Lung (tissue), 12 donors: ENCODE measurements around the gene YARS1. TPM values are rescaled to one million over a fixed set of nuclear protein-coding genes. Genes with fewer than 3 reads are reported as not detected.

Source experiments
- ATAC-seq: fragments of 200-7000 bp; cut with Tn5 transposase; one replicate; pipeline ENCODE4 v1.9.1; 2020; ENCODE audit warnings: moderate number of reproducible peaks; ENCODE audit not compliant: insufficient read depth, low FRiP score
- DNase-seq, 3 donors: peaks; one replicate each; pipeline ENCODE4 v3.0.0-alpha.2; 2013 to 2017
- H3K27ac ChIP-seq, 2 donors: one replicate each; pipeline ENCODE4 v1.5.1; 2013; ENCODE audit warnings: mild to moderate bottlenecking in 2 of 2, moderate library complexity in 2 of 2, control low read depth in 1 of 2, inconsistent platforms in 1 of 2, low read depth in 1 of 2, low read length in 1 of 2
- H3K27me3 ChIP-seq, 3 donors: one replicate each; pipeline ENCODE4 v1.5.1; 2013; ENCODE audit warnings: low read length in 2 of 3; ENCODE audit not compliant: control insufficient read depth in 3 of 3, insufficient read depth in 3 of 3
- H3K36me3 ChIP-seq, 4 donors: one replicate each; pipeline ENCODE4 v1.5.1; 2013; ENCODE audit warnings: low read length in 4 of 4, mild to moderate bottlenecking in 1 of 4, moderate library complexity in 1 of 4; ENCODE audit not compliant: control insufficient read depth in 4 of 4, insufficient read depth in 4 of 4
- H3K4me1 ChIP-seq, 5 donors: one replicate each; pipeline ENCODE4 v1.5.1; 2013; ENCODE audit warnings: low read length in 5 of 5, mild to moderate bottlenecking in 2 of 5, moderate library complexity in 1 of 5; ENCODE audit not compliant: control insufficient read depth in 5 of 5, insufficient read depth in 5 of 5
- H3K4me3 ChIP-seq: one replicate; pipeline ENCODE4 v1.5.1; 2013; ENCODE audit warnings: mild to moderate bottlenecking, control low read depth, moderate library complexity
- H3K9ac ChIP-seq, 2 donors: one replicate each; pipeline ENCODE4 v1.5.1; 2013; ENCODE audit warnings: low read length in 2 of 2, control low read depth in 1 of 2; ENCODE audit not compliant: insufficient read depth in 1 of 2
- H3K9me3 ChIP-seq, 4 donors: one replicate each; pipeline ENCODE4 v1.5.1; 2013; ENCODE audit warnings: low read length in 3 of 4, mild to moderate bottlenecking in 1 of 4, moderate library complexity in 1 of 4; ENCODE audit not compliant: control insufficient read depth in 4 of 4, insufficient read depth in 3 of 4
- WGBS, 2 donors: extraction: QIAGEN DNeasy Blood & Tissue Kit; methylation state at CpG; one replicate each; pipeline ENCODE4 v1.1.7; 2013; 5-methylcytosine and 5-hydroxymethylcytosine counted together
- polyA plus RNA-seq, 2 donors: library from polyadenylated mRNA; stranded (reverse); fragments of 200-250 nt; gene quantifications; one replicate each; pipeline ENCODE4 v1.2.1, GENCODE V29; 2013
- total RNA-seq, 2 donors: library from RNA; depleted of rRNA in 1 of 2; stranded (reverse); fragments of >200 nt in 1 of 2; gene quantifications; one replicate each; pipeline ENCODE4 v1.2.1, GENCODE V29; 2014 to 2021
- TF ChIP-seq, protein P1 (sequence below): IDR thresholded peaks from 2 replicates; pipeline ENCODE4 v1.5.1; 2012; ENCODE audit warnings: mild to moderate bottlenecking; ENCODE audit errors: control extremely low read depth, extremely low read depth
- donor health status: control.
- donor health status: control.
- donor health status: Bipolar disorder and iron deficiency.
- donor health status: healthy.
- donor health status: DM: yes; HTN: yes; CAD: no.

Gene YARS1
- total and polyA plus RNA-seq, 4 donors, result 61.2 to 151 (median 77.8) TPM

DNA sequence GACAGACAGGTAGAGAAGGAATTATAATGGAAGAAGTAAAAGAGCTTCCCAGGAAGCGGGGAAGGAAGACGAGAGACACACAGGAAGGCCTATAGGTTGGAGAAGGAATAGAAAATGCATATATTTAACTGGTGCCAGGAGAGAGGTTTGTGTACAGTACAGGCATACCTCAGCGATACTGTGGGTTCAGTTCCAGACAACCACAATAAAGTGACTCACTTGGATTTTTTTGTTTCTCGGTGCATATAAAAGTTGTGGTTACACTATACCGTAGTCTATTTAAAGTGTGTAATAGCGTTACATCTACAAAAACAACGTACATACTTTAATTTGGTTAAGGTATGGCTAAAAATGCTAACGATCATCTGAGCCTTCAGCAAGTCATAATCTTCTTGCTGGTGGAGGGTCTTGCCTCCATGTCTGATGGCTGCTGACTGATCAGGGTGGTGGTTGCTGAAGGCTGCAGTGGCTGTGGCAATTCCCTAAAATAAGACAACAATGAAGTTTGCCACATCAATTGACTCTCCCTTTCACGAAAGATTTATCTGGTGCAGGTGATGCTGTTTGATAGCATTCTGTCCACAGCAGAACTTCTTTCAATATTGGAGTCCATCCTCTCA, 16.0 kb downstream of the YARS1 start:
- ATAC-seq, result no peak
- H3K36me3 ChIP-seq, result peaks cover 7 to 27% (median 21%) of the 10 kb centered on the region in 4 donors

DNA sequence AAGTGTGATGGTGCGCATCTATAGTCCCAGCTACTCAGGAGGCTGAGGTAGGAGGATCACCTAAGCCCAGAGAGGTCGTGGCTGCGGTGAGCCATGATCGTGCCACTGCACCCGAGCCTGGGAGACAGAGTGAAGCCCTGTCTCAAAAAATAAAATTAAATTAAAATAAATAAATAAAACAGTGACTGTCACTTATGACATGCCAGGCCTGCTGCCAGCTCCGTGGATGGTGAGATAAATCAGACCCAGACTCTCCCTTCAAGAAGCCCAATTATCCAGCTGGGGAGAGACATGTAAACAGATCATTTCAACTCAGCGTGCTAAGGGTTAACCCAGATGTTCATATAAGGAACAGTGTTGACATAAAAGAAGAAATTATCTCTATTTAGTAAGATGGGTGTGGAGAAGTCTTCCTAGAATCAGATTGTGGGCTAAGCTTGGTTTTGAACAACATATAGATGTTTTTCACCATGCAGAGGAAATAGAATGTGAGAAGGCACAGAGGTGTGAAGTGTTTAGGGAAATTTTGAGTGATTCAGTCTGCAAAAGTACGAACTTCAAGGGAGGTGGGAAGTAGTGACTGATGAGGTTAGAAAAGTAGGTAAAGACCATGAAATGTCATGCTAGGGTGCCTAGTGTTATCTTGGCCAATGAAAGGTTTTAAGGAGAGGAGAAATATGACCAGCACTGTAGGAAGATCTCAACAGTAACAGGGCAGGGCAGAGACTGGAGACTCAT, 18.3 kb downstream of the YARS1 start:
- no peaks in the 10 kb centered on the region for H3K4me1 ChIP-seq

More for the DNA sequence above, 16.0 kb downstream of the YARS1 start:
- Histone ChIP-seq H3K9ac (no peak overlapping the region), H3K27me3 (no peaks in the 10 kb centered on the region), H3K4me1 (no peaks in the 10 kb centered on the region), H3K27ac (no peak overlapping the region), H3K9me3 (no peaks in the 10 kb centered on the region), H3K4me3 (no peak overlapping the region)
- WGBS, 2 donors, result 88 to 95% methylated on average over 9 of the region's 9 CpGs
- DNase-seq, result no peak
- TF ChIP-seq, protein P1, sequence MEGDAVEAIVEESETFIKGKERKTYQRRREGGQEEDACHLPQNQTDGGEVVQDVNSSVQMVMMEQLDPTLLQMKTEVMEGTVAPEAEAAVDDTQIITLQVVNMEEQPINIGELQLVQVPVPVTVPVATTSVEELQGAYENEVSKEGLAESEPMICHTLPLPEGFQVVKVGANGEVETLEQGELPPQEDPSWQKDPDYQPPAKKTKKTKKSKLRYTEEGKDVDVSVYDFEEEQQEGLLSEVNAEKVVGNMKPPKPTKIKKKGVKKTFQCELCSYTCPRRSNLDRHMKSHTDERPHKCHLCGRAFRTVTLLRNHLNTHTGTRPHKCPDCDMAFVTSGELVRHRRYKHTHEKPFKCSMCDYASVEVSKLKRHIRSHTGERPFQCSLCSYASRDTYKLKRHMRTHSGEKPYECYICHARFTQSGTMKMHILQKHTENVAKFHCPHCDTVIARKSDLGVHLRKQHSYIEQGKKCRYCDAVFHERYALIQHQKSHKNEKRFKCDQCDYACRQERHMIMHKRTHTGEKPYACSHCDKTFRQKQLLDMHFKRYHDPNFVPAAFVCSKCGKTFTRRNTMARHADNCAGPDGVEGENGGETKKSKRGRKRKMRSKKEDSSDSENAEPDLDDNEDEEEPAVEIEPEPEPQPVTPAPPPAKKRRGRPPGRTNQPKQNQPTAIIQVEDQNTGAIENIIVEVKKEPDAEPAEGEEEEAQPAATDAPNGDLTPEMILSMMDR, result no peak

GRCh38 chr1:32798191-32798590, 19.0 kb downstream of the YARS1 start:
- Histone ChIP-seq H3K9ac (no peak overlapping the region), H3K4me1 (no peaks in the 10 kb centered on the region), H3K27ac (no peak overlapping the region), H3K4me3 (no peak overlapping the region), H3K9me3 (no peaks in the 10 kb centered on the region), H3K27me3 (no peaks in the 10 kb centered on the region), H3K36me3 (peaks cover 6 to 34% (median 18%) of the 10 kb centered on the region in 4 donors)
- WGBS, 2 donors, result 96% methylated on average over 4 of the region's 4 CpGs
- DNase-seq, result no peak
- ATAC-seq, result no peak
- TF ChIP-seq, protein P1, result no peak

More for the DNA sequence above, 18.3 kb downstream of the YARS1 start:
- Histone ChIP-seq H3K27me3 (no peaks in the 10 kb centered on the region), H3K4me3 (no peak overlapping the region), H3K36me3 (peaks cover 6 to 28% (median 21%) of the 10 kb centered on the region in 4 donors), H3K9ac (no peak overlapping the region), H3K27ac (no peak overlapping the region), H3K9me3 (no peaks in the 10 kb centered on the region)
- DNase-seq, result no peak
- 87 to 91% methylated on average over 8 of the region's 8 CpGs for WGBS, 2 donors
- no peak for ATAC-seq
- TF ChIP-seq, protein P1, result no peak
